Caco-2 (cell line): ENCODE data around the gene CNTN2. TPM values are rescaled to one million over a fixed set of nuclear protein-coding genes. Genes with fewer than 3 reads are reported as not detected.

Experiments
- BruUV-seq: library from RNA; stranded (reverse); fragments of 400-500 nt; replicated peaks from 2 replicates; lab custom pipeline; 2021; lab: Mats Ljungman, UMichigan
- CTCF ChIA-PET: fragments of 300-600 bp; sonication (Branson Sonifier 250); formaldehyde crosslinking; loops from one replicate; lab custom pipeline; 2022; ENCODE audit warnings: antibody characterized with exemption; lab: Charles Lee
- POLR2A ChIA-PET: fragments of 300-600 bp; sonication (Branson Sonifier 250); formaldehyde crosslinking; loops from one replicate; lab custom pipeline; 2022; ENCODE audit warnings: antibody characterized with exemption; lab: Charles Lee
- DNase-seq, 2 experiments: peaks; one replicate each; pipeline versions ENCODE4 v3.0.0 to v3.0.0-alpha.2; 2020 to 2022
- H3K27me3 ChIP-seq: replicated peaks from 2 replicates; pipeline ENCODE4 v1.6.0; 2011; ENCODE audit warnings: low read length; ENCODE audit not compliant: control insufficient read depth, insufficient read depth
- H3K36me3 ChIP-seq: 2 replicates; pipeline ENCODE4 v1.5.1; 2011; ENCODE audit warnings: low read length; ENCODE audit not compliant: control insufficient read depth, insufficient read depth
- H3K4me1 ChIP-seq: fragments of 250-450 bp; sonication (Bioruptor Pico); 2 replicates; pipeline ENCODE4 v1.5.1; 2020; ENCODE audit warnings: mild to moderate bottlenecking
- H3K4me3 ChIP-seq: 2 replicates; pipeline ENCODE4 v1.5.1; 2011; ENCODE audit warnings: low read depth, mild to moderate bottlenecking, control low read depth, low read length
- H3K9me3 ChIP-seq: fragments of 250-450 bp; sonication (Bioruptor Pico); 2 replicates; pipeline ENCODE4 v1.5.1; 2020; ENCODE audit warnings: mild to moderate bottlenecking, moderate library complexity
- H3K27ac Mint-ChIP-seq: one replicate; pipeline ENCODE4 v1.8.0; 2022; ENCODE audit warnings: mixed read lengths; ENCODE audit not compliant: unreplicated experiment
- H3K27me3 Mint-ChIP-seq: one replicate; pipeline ENCODE4 v1.8.0; 2022; ENCODE audit warnings: mixed read lengths; ENCODE audit not compliant: insufficient read depth, unreplicated experiment
- H3K36me3 Mint-ChIP-seq: one replicate; pipeline ENCODE4 v1.8.0; 2022; ENCODE audit warnings: mild to moderate bottlenecking, mixed read lengths; ENCODE audit not compliant: insufficient read depth, unreplicated experiment
- H3K4me1 Mint-ChIP-seq: one replicate; pipeline ENCODE4 v1.8.0; 2022; ENCODE audit warnings: low read depth, mixed read lengths; ENCODE audit not compliant: unreplicated experiment
- H3K4me3 Mint-ChIP-seq: one replicate; pipeline ENCODE4 v1.8.0; 2022; ENCODE audit warnings: mild to moderate bottlenecking, moderate library complexity, mixed read lengths; ENCODE audit not compliant: unreplicated experiment
- H3K9me3 Mint-ChIP-seq: one replicate; pipeline ENCODE4 v1.8.0; 2022; ENCODE audit warnings: mixed read lengths; ENCODE audit not compliant: unreplicated experiment
- intact Hi-C: fragments of 100-400 bp; cut with micrococcal nuclease; formaldehyde crosslinking; loops from one replicate; pipeline ENCODE4 v1.10.0; 2022; ENCODE audit not compliant: unreplicated experiment
- total RNA-seq: library from RNA; stranded (reverse); gene quantifications from 2 replicates; pipeline ENCODE4 v1.2.3, GENCODE V29; 2022
- TF ChIP-seq, protein P1 (sequence below), 2 experiments: fragments of 200-600 bp in 1 of 2; IDR thresholded peaks; 1 replicate in 1 of 2; 2 replicates in 1 of 2; pipeline versions ENCODE4 v1.5.1 to v1.8.0; 2011 to 2022; ENCODE audit warnings: antibody characterized with exemption in 1 of 2, control low read depth in 1 of 2, inconsistent platforms in 1 of 2, low read depth in 1 of 2, low read length in 1 of 2, mild to moderate bottlenecking in 1 of 2, moderate library complexity in 1 of 2; ENCODE audit not compliant: insufficient read depth in 1 of 2, severe bottlenecking in 1 of 2, unreplicated experiment in 1 of 2

The CNTN2 gene
- total RNA-seq, 1 experiment from 2014 or later: not detected

DNA sequence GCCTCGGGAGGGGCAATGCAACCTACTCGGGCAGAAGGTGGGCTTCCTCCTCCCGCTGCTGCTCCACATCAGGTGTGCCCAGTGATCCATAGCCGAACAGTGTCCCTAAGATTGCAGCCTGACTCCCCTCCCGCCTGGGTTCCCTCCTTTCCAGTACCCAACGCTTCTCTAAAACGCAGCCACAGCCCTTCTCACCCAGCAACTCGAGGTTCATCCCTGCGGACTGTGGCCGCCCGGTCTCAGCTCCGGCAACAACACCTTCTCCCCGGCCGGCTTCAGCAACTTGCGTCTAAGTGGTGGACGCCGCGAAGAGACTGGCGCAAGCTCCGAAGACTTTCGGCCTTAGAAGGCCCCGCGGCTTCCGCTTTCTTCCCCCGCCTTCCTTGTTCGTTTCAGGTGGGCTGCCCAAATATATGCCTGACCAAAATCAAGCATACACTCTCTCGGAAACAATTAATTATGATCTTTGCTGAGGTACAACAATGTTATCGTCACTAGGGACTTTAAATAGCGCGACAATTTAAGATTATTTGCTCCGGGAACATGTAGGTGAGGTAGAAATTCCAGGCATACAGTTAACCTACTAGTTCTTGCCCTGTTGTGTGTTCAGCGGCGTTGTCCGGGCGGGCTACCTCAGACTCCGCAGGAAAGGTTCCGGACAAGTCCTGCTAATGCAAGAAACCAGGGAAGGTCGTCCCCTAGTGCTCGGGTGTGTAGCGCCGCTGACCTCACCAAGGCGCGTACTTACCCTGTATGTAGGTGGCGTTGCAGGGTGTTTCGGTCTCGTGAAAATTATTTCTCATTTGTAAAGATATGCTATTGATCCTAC lies 78.9 kb downstream of the CNTN2 start, which contains the start of gene RBBP5:
TSS of gene RBBP5 (minus strand) at position 319 of the 829 bp plus-strand sequence. CDS start at position 214, 105 bp downstream.
- Histone ChIP-seq H3K36me3 (no peaks in the 10 kb centered on the region), H3K27me3 (no peaks in the 10 kb centered on the region), H3K4me3 (peak within 1 kb of the TSS; percentile 85), H3K4me1 (peaks cover 4% of the 10 kb centered on the region), H3K9me3 (no peaks in the 10 kb centered on the region)
- intact Hi-C loops: loop anchor here (1.0 to 5.0 kb wide), 3 partner anchors 19 to 134 kb away; partner anchors contain the start of gene DSTYK
- BruUV-seq: no TSS peak
- CTCF ChIA-PET: interaction anchor here (0.9 to 2.0 kb wide), 4 partner anchors 20 to 152 kb away, joined by 3 to 7 read pairs (median 4); partner anchors contain the start of gene TMCC2
- TF ChIP-seq, protein P1, sequence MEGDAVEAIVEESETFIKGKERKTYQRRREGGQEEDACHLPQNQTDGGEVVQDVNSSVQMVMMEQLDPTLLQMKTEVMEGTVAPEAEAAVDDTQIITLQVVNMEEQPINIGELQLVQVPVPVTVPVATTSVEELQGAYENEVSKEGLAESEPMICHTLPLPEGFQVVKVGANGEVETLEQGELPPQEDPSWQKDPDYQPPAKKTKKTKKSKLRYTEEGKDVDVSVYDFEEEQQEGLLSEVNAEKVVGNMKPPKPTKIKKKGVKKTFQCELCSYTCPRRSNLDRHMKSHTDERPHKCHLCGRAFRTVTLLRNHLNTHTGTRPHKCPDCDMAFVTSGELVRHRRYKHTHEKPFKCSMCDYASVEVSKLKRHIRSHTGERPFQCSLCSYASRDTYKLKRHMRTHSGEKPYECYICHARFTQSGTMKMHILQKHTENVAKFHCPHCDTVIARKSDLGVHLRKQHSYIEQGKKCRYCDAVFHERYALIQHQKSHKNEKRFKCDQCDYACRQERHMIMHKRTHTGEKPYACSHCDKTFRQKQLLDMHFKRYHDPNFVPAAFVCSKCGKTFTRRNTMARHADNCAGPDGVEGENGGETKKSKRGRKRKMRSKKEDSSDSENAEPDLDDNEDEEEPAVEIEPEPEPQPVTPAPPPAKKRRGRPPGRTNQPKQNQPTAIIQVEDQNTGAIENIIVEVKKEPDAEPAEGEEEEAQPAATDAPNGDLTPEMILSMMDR (IDR thresholded peaks at IDR 0.05; ENCODE audit: insufficient read depth in 1 of 2, low read depth in 1 of 2, low read length in 1 of 2, severe bottlenecking in 1 of 2, unreplicated experiment in 1 of 2): peak; percentile 34 to 94
- POLR2A ChIA-PET: interaction anchor here (0.6 kb wide), 1 partner anchor 200 kb away, joined by 3 read pairs; the partner anchor contains the start of gene NUAK2
- H3K36me3 Mint-ChIP-seq: peaks cover 15% of the 10 kb centered on the region
- H3K27ac Mint-ChIP-seq: peak within 1 kb of the TSS; percentile 98
- peak; percentile 97 for DNase-seq
- no peaks in the 10 kb centered on the region for H3K9me3 Mint-ChIP-seq
- H3K27me3 Mint-ChIP-seq: no peaks in the 10 kb centered on the region
- H3K4me3 Mint-ChIP-seq: peak within 1 kb of the TSS; percentile 96
- H3K4me1 Mint-ChIP-seq: peaks cover 11% of the 10 kb centered on the region

DNA sequence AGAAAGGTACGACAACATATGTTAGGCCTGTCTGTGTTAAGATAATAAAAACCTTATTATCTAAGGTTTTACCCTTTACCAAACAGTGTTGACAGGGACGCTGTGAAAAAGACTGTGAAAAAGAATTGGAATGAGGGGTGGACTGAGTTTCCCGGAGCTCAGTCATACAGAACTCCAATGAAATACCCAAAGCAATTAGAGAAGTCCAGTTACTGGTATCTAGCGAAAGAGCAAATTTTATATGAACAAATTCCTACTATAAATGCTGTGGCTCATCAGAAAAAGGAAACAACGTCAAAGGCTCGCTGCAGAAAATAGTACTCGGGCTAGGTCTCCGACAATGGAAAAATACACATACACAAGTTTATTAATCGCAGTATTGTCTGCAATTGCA lies 79.5 kb downstream of the CNTN2 start:
- ChIA-PET POLR2A (no interaction called here), CTCF (interaction anchor here (0.6 to 2.0 kb wide), 4 partner anchors 19 to 133 kb away, joined by 3 to 7 read pairs (median 4); partner anchors contain the start of gene TMCC2)
- H3K4me3 ChIP-seq: peak overlapping the region; percentile 37
- H3K4me1 ChIP-seq: peaks cover 4% of the 10 kb centered on the region
- Mint-ChIP-seq H3K9me3 (no peaks in the 10 kb centered on the region), H3K27ac (peak overlapping the region; percentile 98), H3K36me3 (peaks cover 15% of the 10 kb centered on the region), H3K4me3 (peak overlapping the region; percentile 96), H3K27me3 (no peaks in the 10 kb centered on the region), H3K4me1 (peaks cover 11% of the 10 kb centered on the region)
- TF ChIP-seq, protein P1 (IDR thresholded peaks at IDR 0.05; ENCODE audit: insufficient read depth in 1 of 2, low read depth in 1 of 2, low read length in 1 of 2, severe bottlenecking in 1 of 2, unreplicated experiment in 1 of 2): no peak
- no peaks in the 10 kb centered on the region for H3K9me3 ChIP-seq
- no peak for DNase-seq
- no TSS peak for BruUV-seq
- H3K27me3 ChIP-seq: no peaks in the 10 kb centered on the region
- no peaks in the 10 kb centered on the region for H3K36me3 ChIP-seq
- intact Hi-C loops: loop anchor here (1.0 to 5.0 kb wide), 3 partner anchors 19 to 134 kb away; partner anchors contain the start of gene DSTYK

DNA sequence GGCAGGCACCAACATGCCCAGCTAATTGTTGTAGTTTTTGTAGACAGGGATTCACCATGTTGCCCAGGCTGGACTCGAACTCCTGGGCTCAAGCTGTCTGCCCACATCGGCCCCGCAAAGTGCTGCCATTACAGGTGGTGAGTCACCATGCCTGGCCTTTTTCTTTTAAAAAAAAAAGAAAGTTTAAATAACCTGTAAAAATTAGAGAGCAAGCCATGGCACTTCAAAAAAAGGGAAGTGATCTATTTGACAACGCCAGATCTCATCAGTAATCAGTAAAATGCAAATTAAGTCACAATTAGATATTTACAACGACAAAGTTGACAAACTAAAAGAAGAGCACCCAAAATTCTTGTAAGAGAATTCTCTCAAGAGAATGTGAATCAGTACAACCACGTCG lies 81.7 kb downstream of the CNTN2 start:
- H3K4me3 ChIP-seq: no peak overlapping the region
- H3K9me3 Mint-ChIP-seq: no peaks in the 10 kb centered on the region
- H3K9me3 ChIP-seq: no peaks in the 10 kb centered on the region
- no peak for DNase-seq
- CTCF ChIA-PET: no interaction called here
- POLR2A ChIA-PET: no interaction called here
- H3K36me3 Mint-ChIP-seq: peaks cover 14% of the 10 kb centered on the region
- no TSS peak for BruUV-seq
- H3K27me3 ChIP-seq: no peaks in the 10 kb centered on the region
- peaks cover 5% of the 10 kb centered on the region for H3K4me1 Mint-ChIP-seq
- no peak overlapping the region for H3K27ac Mint-ChIP-seq
- H3K27me3 Mint-ChIP-seq: no peaks in the 10 kb centered on the region
- no peak overlapping the region for H3K4me3 Mint-ChIP-seq
- H3K4me1 ChIP-seq: peaks cover 4% of the 10 kb centered on the region
- intact Hi-C loops: loop anchor here (5.0 kb wide), 1 partner anchor 88 kb away; the partner anchor contains the start of gene DSTYK
- TF ChIP-seq, protein P1 (IDR thresholded peaks at IDR 0.05; ENCODE audit: insufficient read depth in 1 of 2, low read depth in 1 of 2, low read length in 1 of 2, severe bottlenecking in 1 of 2, unreplicated experiment in 1 of 2): no peak
- H3K36me3 ChIP-seq: no peaks in the 10 kb centered on the region
